Keratinocyte (primary cell): Measurements from ENCODE around the gene LRRC38.

Experiments used
- EZH2 ChIP-seq: IDR thresholded peaks from one replicate; pipeline ENCODE4 v1.6.1; 2012; ENCODE audit warnings: inconsistent platforms, mild to moderate bottlenecking, low read length, moderate library complexity
- TF ChIP-seq, protein P1 (sequence below), 3 experiments: IDR thresholded peaks in 1 of 3; conservative IDR thresholded peaks in 1 of 3; optimal IDR thresholded peaks in 1 of 3; 2 replicates in 2 of 3; 3 replicates in 1 of 3; pipeline versions ENCODE3 to v1.5.1; 2011; ENCODE audit warnings: low read length in 3 of 3, mild to moderate bottlenecking in 3 of 3, moderate library complexity in 2 of 3, control low read depth in 1 of 3, inconsistent platforms in 1 of 3; ENCODE audit not compliant: insufficient read depth in 2 of 3; ENCODE audit errors: extremely low read depth in 1 of 3

DNA sequence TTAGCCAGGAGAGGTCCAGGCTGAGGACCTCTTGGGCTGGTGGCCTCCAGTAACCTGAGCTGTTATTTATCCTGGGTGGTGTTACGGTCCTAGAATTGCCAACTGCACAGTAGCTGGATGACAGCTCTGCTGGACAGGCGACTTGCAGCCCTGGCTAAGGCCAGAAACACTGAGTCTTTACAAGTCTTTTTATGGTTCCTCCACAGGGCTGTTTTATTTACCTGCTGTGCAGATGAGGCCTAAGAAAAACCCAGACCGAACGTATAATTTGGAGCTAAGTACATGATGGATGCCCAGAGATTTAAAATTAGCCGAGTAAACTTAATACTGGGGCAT, 30.4 kb upstream of the LRRC38 start:
- TF ChIP-seq, protein P1, sequence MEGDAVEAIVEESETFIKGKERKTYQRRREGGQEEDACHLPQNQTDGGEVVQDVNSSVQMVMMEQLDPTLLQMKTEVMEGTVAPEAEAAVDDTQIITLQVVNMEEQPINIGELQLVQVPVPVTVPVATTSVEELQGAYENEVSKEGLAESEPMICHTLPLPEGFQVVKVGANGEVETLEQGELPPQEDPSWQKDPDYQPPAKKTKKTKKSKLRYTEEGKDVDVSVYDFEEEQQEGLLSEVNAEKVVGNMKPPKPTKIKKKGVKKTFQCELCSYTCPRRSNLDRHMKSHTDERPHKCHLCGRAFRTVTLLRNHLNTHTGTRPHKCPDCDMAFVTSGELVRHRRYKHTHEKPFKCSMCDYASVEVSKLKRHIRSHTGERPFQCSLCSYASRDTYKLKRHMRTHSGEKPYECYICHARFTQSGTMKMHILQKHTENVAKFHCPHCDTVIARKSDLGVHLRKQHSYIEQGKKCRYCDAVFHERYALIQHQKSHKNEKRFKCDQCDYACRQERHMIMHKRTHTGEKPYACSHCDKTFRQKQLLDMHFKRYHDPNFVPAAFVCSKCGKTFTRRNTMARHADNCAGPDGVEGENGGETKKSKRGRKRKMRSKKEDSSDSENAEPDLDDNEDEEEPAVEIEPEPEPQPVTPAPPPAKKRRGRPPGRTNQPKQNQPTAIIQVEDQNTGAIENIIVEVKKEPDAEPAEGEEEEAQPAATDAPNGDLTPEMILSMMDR (optimal IDR thresholded peaks at IDR 0.05 in 1 of 3, IDR thresholded peaks at IDR 0.05 in 1 of 3, conservative IDR thresholded peaks at IDR 0.05 in 1 of 3; ENCODE audit: extremely low read depth in 1 of 3, insufficient read depth in 2 of 3, low read length in 3 of 3) = no peak
- no peak for TF ChIP-seq EZH2
